Panc1 (cell line): ENCODE data around the gene CDKAL1. TPM values are rescaled to one million over a fixed set of nuclear protein-coding genes. Genes with fewer than 3 reads are reported as not detected.

ENCODE experiments used
- ATAC-seq: fragments of 200-7000 bp; cut with Tn5 transposase; 2 replicates; pipeline ENCODE4 v1.9.1; 2020; ENCODE audit warnings: mild to moderate bottlenecking, moderate library complexity
- BruUV-seq: library from RNA; stranded (reverse); fragments of 400-500 nt; replicated peaks from 2 replicates; lab custom pipeline; 2021; lab: Mats Ljungman, UMichigan
- CTCF ChIA-PET: fragments of 300-600 bp; sonication (Branson Sonifier 250); formaldehyde crosslinking; loops from one replicate; lab custom pipeline; 2022; ENCODE audit warnings: antibody characterized with exemption; lab: Charles Lee
- POLR2A ChIA-PET: fragments of 300-600 bp; sonication (Branson Sonifier 250); formaldehyde crosslinking; loops from one replicate; lab custom pipeline; 2022; ENCODE audit warnings: antibody characterized with exemption; lab: Charles Lee
- DNase-seq: peaks from one replicate; pipeline ENCODE4 v3.0.0-alpha.2; 2010; ENCODE audit warnings: low read depth, low spot score
- H3K27ac ChIP-seq: 2 replicates; pipeline ENCODE4 v1.5.1; 2011; ENCODE audit warnings: mild to moderate bottlenecking, low read length, inconsistent platforms
- H3K27me3 ChIP-seq: fragments of 200-500 bp; sonication (Bioruptor generic); 2 replicates; pipeline ENCODE4 v1.6.0; 2014; ENCODE audit warnings: low read length, inconsistent platforms; ENCODE audit not compliant: control insufficient read depth, insufficient read depth
- H3K36me3 ChIP-seq: fragments of 200-500 bp; sonication (Bioruptor generic); 2 replicates; pipeline ENCODE4 v1.5.1; 2014; ENCODE audit warnings: inconsistent platforms, mild to moderate bottlenecking, low read length, moderate library complexity; ENCODE audit not compliant: control insufficient read depth, insufficient read depth
- H3K4me1 ChIP-seq: 2 replicates; pipeline ENCODE4 v1.5.1; 2011; ENCODE audit warnings: inconsistent platforms, mild to moderate bottlenecking, low read length, moderate library complexity; ENCODE audit not compliant: control insufficient read depth, insufficient read depth
- H3K4me3 ChIP-seq, 2 experiments: 2 replicates each; pipeline ENCODE4 v1.5.1; 2011 to 2012; ENCODE audit warnings: low read depth in 2 of 2, low read length in 2 of 2, mild to moderate bottlenecking in 2 of 2, inconsistent platforms in 1 of 2, moderate library complexity in 1 of 2
- H3K9me3 ChIP-seq: fragments of 200-500 bp; sonication (Bioruptor generic); 2 replicates; pipeline ENCODE4 v1.5.1; 2014; ENCODE audit warnings: low read depth, mild to moderate bottlenecking, inconsistent platforms, low read length, moderate library complexity; ENCODE audit not compliant: control insufficient read depth, insufficient read depth
- CTCF ChIP-seq: fragments of 450-650 bp; IDR thresholded peaks from 2 replicates; pipeline ENCODE4 v1.5.1; 2017; ENCODE audit warnings: mild to moderate bottlenecking
- POLR2AphosphoS5 ChIP-seq: IDR thresholded peaks from 2 replicates; pipeline ENCODE4 v1.6.1; 2012; ENCODE audit warnings: mild to moderate bottlenecking, low read depth, low read length, moderate library complexity
- REST ChIP-seq, 2 experiments: IDR thresholded peaks; 2 replicates each; pipeline ENCODE4 v1.6.1; 2011 to 2012; ENCODE audit warnings: low read depth in 2 of 2, control low read depth in 1 of 2, low read length in 1 of 2, mild to moderate bottlenecking in 1 of 2, moderate library complexity in 1 of 2; ENCODE audit not compliant: insufficient read depth in 1 of 2
- SIN3A ChIP-seq: IDR thresholded peaks from 2 replicates; pipeline ENCODE4 v1.6.1; 2012; ENCODE audit warnings: low read depth, mild to moderate bottlenecking, low read length, moderate library complexity, borderline replicate concordance; ENCODE audit not compliant: insufficient read depth
- TCF7L2 ChIP-seq: IDR thresholded peaks from 2 replicates; pipeline ENCODE4 v1.6.1; 2011; ENCODE audit warnings: mild to moderate bottlenecking, low read depth, low read length, inconsistent platforms
- in situ Hi-C: cut with HindIII; loops from 2 replicates; pipeline ENCODE4 v1.10.0; 2016; ENCODE audit warnings: low sequenced_read_pairs, low pct_unique_long_range_greater_than_20kb
- intact Hi-C: fragments of 100-400 bp; cut with micrococcal nuclease; formaldehyde crosslinking; loops from one replicate; pipeline ENCODE4 v1.10.0; 2022; ENCODE audit not compliant: unreplicated experiment
- total RNA-seq: library from RNA; stranded (reverse); gene quantifications from one replicate; pipeline ENCODE4 v1.2.1, GENCODE V29; 2021; ENCODE audit not compliant: unreplicated experiment

The CDKAL1 gene
- total RNA-seq, 1 experiment from 2014 or later = 14.5 TPM

GRCh38 chr6:21048047-21048446 lies 513.8 kb downstream of the CDKAL1 start:
- Histone ChIP-seq H3K36me3 (no peaks in the 10 kb centered on the region), H3K27ac (no peak overlapping the region), H3K9me3 (no peaks in the 10 kb centered on the region), H3K27me3 (no peaks in the 10 kb centered on the region), H3K4me1 (no peaks in the 10 kb centered on the region), H3K4me3 (no peak overlapping the region)
- TF ChIP-seq TCF7L2 (no peak), REST (IDR thresholded peaks at IDR 0.05; ENCODE audit: insufficient read depth in 1 of 2, low read depth in 2 of 2, low read length in 1 of 2) (no peak), CTCF (no peak), SIN3A (no peak), POLR2AphosphoS5 (no peak)
- ATAC-seq (no peak), DNase-seq (no peak)
- in situ Hi-C loops (no loop called here), intact Hi-C loops (no loop called here)
- ChIA-PET POLR2A (no interaction called here), CTCF (no interaction called here)
- no TSS peak for BruUV-seq

DNA sequence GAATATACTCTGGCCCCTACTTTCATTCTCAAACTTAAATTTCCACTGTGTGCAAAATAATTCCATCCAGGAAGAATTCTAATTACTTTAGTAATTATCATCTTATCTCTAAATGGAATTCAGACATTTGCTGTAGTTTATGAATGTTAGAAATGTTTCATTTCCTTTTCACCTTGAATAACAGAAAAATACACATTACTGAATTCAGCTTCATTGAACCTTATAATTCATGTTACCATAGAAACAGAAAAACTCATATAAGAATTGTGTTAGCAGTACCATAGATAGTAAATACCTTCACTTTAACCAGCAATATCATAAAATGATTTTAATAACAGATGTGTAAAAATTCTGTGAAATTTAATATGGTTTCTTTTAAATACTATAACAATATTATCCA lies 514.9 kb downstream of the CDKAL1 start:
- no peak overlapping the region for H3K4me3 ChIP-seq
- POLR2A ChIA-PET = no interaction called here
- in situ Hi-C loops = no loop called here
- intact Hi-C loops = no loop called here
- no peaks in the 10 kb centered on the region for H3K27me3 ChIP-seq
- no peaks in the 10 kb centered on the region for H3K36me3 ChIP-seq
- no TSS peak for BruUV-seq
- no peak for TF ChIP-seq REST (IDR thresholded peaks at IDR 0.05; ENCODE audit: insufficient read depth in 1 of 2, low read depth in 2 of 2, low read length in 1 of 2)
- TF ChIP-seq CTCF = no peak
- TF ChIP-seq SIN3A = no peak
- no peak for TF ChIP-seq TCF7L2
- TF ChIP-seq POLR2AphosphoS5 = no peak
- DNase-seq (no peak), ATAC-seq (no peak)
- H3K27ac ChIP-seq = no peak overlapping the region
- H3K4me1 ChIP-seq = no peaks in the 10 kb centered on the region
- H3K9me3 ChIP-seq = no peaks in the 10 kb centered on the region
- CTCF ChIA-PET = no interaction called here
